Liver (tissue), 9 donors: Measurements from ENCODE around the gene GLS. TPM values are rescaled to one million over a fixed set of nuclear protein-coding genes. Genes with fewer than 3 reads are reported as not detected.

Source experiments
- DNase-seq: peaks from one replicate; pipeline ENCODE4 v3.0.0-alpha.2; 2017; ENCODE audit warnings: low spot score
- H3K27ac ChIP-seq, 2 donors: one replicate each; pipeline ENCODE4 v1.7.0; 2013; ENCODE audit warnings: inconsistent platforms in 2 of 2, low read length in 2 of 2, control low read depth in 1 of 2, low read depth in 1 of 2, mild to moderate bottlenecking in 1 of 2
- H3K27me3 ChIP-seq, 4 donors: one replicate each; pipeline versions ENCODE4 v1.6.1 to v1.7.0; 2013; ENCODE audit warnings: low read length in 3 of 4, inconsistent platforms in 1 of 4, mild to moderate bottlenecking in 1 of 4, moderate library complexity in 1 of 4; ENCODE audit not compliant: control insufficient read depth in 4 of 4, insufficient read depth in 4 of 4
- H3K36me3 ChIP-seq, 4 donors: one replicate each; pipeline versions ENCODE4 v1.6.1 to v1.7.0; 2013; ENCODE audit warnings: low read length in 3 of 4, mild to moderate bottlenecking in 3 of 4, low read depth in 1 of 4, moderate library complexity in 1 of 4; ENCODE audit not compliant: control insufficient read depth in 4 of 4, insufficient read depth in 3 of 4
- H3K4me1 ChIP-seq, 4 donors: one replicate each; pipeline versions ENCODE4 v1.6.1 to v1.7.0; 2013; ENCODE audit warnings: low read length in 3 of 4, mild to moderate bottlenecking in 3 of 4, moderate library complexity in 1 of 4; ENCODE audit not compliant: control insufficient read depth in 4 of 4, insufficient read depth in 4 of 4
- H3K4me3 ChIP-seq, 3 donors: one replicate each; pipeline versions ENCODE4 v1.6.1 to v1.7.0; 2013; ENCODE audit warnings: low read length in 3 of 3, control low read depth in 1 of 3, low read depth in 1 of 3, mild to moderate bottlenecking in 1 of 3
- H3K9ac ChIP-seq, 2 donors: one replicate each; pipeline ENCODE4 v1.7.0; 2013; ENCODE audit warnings: low read length in 2 of 2, mild to moderate bottlenecking in 2 of 2, moderate library complexity in 2 of 2, control low read depth in 1 of 2, low read depth in 1 of 2
- H3K9me3 ChIP-seq, 4 donors: one replicate each; pipeline versions ENCODE4 v1.6.1 to v1.7.0; 2013; ENCODE audit warnings: low read length in 3 of 4; ENCODE audit not compliant: control insufficient read depth in 4 of 4
- CTCF ChIP-seq: fragments of 150-350 bp; IDR thresholded peaks from 2 replicates; pipeline ENCODE4 v1.5.1; 2017; ENCODE audit warnings: improper control_type of control experiment, low read depth, low read length; ENCODE audit not compliant: missing input control
- EGR1 ChIP-seq, 2 donors: IDR thresholded peaks; 2 replicates each; pipeline ENCODE4 v1.6.1; 2016 to 2018; ENCODE audit warnings: antibody characterized with exemption in 2 of 2, low read depth in 2 of 2
- FOXA1 ChIP-seq: IDR thresholded peaks from 2 replicates; pipeline ENCODE4 v1.6.1; 2016; ENCODE audit warnings: antibody characterized with exemption
- FOXA2 ChIP-seq: IDR thresholded peaks from 2 replicates; pipeline ENCODE4 v1.6.1; 2016; ENCODE audit warnings: antibody characterized with exemption
- GABPA ChIP-seq, 2 donors: IDR thresholded peaks in 1 of 2; conservative IDR thresholded peaks in 1 of 2; 2 replicates each; pipeline ENCODE4 v1.6.1; 2016; ENCODE audit warnings: antibody characterized with exemption in 2 of 2, mild to moderate bottlenecking in 1 of 2, moderate library complexity in 1 of 2
- HNF4A ChIP-seq, 2 donors: conservative IDR thresholded peaks; 2 replicates each; pipeline ENCODE4 v1.6.1; 2016; ENCODE audit warnings: antibody characterized with exemption in 2 of 2, mild to moderate bottlenecking in 2 of 2
- JUND ChIP-seq, 2 donors: IDR thresholded peaks; 2 replicates each; pipeline ENCODE4 v1.6.1; 2016; ENCODE audit warnings: antibody characterized with exemption in 2 of 2
- NR2F2 ChIP-seq: IDR thresholded peaks from 2 replicates; pipeline ENCODE4 v1.6.1; 2016; ENCODE audit warnings: antibody characterized with exemption
- RAD21 ChIP-seq, 2 donors: IDR thresholded peaks; 2 replicates each; pipeline ENCODE4 v1.6.1; 2016; ENCODE audit warnings: antibody characterized with exemption in 2 of 2, mild to moderate bottlenecking in 2 of 2
- RXRA ChIP-seq, 2 donors: IDR thresholded peaks; 2 replicates each; pipeline ENCODE4 v1.6.1; 2017 to 2018; ENCODE audit warnings: antibody characterized with exemption in 2 of 2, mild to moderate bottlenecking in 1 of 2
- SP1 ChIP-seq: IDR thresholded peaks from 2 replicates; pipeline ENCODE4 v1.6.1; 2018; ENCODE audit warnings: antibody characterized with exemption, mild to moderate bottlenecking
- YY1 ChIP-seq: IDR thresholded peaks from 2 replicates; pipeline ENCODE4 v1.6.1; 2016; ENCODE audit warnings: antibody characterized with exemption, mild to moderate bottlenecking
- WGBS: extraction: QIAGEN DNeasy Blood & Tissue Kit; methylation state at CpG from one replicate; pipeline ENCODE4 v1.1.7; 2013; 5-methylcytosine and 5-hydroxymethylcytosine counted together
- polyA plus RNA-seq, 2 donors: library from polyadenylated mRNA; stranded (reverse) in 1 of 2; unstranded in 1 of 2; fragments of 200-250 nt in 1 of 2; fragments of >200 nt in 1 of 2; fragmentation: Nextera tagmentation in 1 of 2; extraction: Ambion mirVana in 1 of 2; gene quantifications; one replicate each; pipeline versions ENCODE4 v1.2.1 to v1.2.3, GENCODE V29; 2013 to 2015
- total RNA-seq, 2 donors: library from RNA; depleted of rRNA; stranded (reverse); fragments of >200 nt; gene quantifications; one replicate each; pipeline ENCODE4 v1.2.3, GENCODE V29; 2014
- TF ChIP-seq, protein P1 (sequence below): IDR thresholded peaks from 2 replicates; pipeline ENCODE4 v1.6.1; 2016; ENCODE audit warnings: antibody characterized with exemption
- TF ChIP-seq, protein P2 (sequence below): IDR thresholded peaks from 2 replicates; pipeline ENCODE4 v1.6.1; 2016; ENCODE audit warnings: antibody characterized with exemption, mild to moderate bottlenecking
- donor health status: healthy.
- donor health status: healthy.
- donor health status: healthy.
- donor health status: healthy.
- donor health status: healthy.

The GLS gene
- total and polyA plus RNA-seq, 4 donors = 4.3 to 38.6 (median 16.5) TPM

GRCh38 chr2:190930411-190930810, 49.8 kb downstream of the GLS start:
- TF ChIP-seq, protein P1, sequence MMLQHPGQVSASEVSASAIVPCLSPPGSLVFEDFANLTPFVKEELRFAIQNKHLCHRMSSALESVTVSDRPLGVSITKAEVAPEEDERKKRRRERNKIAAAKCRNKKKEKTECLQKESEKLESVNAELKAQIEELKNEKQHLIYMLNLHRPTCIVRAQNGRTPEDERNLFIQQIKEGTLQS = no peak
- TF ChIP-seq HNF4A (conservative IDR thresholded peaks at IDR 0.05) = no peak
- TF ChIP-seq SP1 = no peak
- TF ChIP-seq EGR1 (IDR thresholded peaks at IDR 0.05; ENCODE audit: low read depth in 2 of 2) = no peak
- no peak for TF ChIP-seq CTCF
- no peak for TF ChIP-seq RAD21 (IDR thresholded peaks at IDR 0.05)
- TF ChIP-seq FOXA2 = no peak
- TF ChIP-seq FOXA1 = no peak
- no peak for TF ChIP-seq NR2F2
- TF ChIP-seq YY1 = no peak
- no peak for TF ChIP-seq RXRA (IDR thresholded peaks at IDR 0.05)
- TF ChIP-seq JUND (IDR thresholded peaks at IDR 0.05) = no peak
- 94% methylated on average over 3 of the region's 3 CpGs for WGBS
- H3K27ac ChIP-seq = no peak overlapping the region

DNA sequence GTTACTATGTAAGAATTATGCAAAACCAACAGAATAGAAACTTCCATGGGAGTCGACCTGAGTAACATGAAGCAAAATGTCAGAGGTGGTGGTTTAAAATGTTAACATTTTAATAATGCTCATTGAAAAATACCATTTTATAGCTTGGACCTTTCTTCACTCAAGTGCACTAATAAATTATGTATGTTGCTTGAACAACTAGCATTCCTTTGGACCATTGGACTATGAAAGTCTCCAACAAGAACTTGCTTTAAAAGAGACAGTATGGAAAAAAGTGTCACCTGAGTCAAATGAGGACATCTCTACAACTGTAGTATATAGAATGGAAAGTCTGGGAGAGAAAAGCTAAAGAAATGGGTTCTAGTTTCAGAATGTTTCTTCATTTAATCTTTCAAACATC, 51.9 kb downstream of the GLS start:
- Histone ChIP-seq H3K9ac (no peak overlapping the region), H3K36me3 (peaks cover 0 to 4% (median 0%) of the 10 kb centered on the region in 4 donors), H3K9me3 (no peaks in the 10 kb centered on the region), H3K4me1 (no peaks in the 10 kb centered on the region), H3K4me3 (no peak overlapping the region), H3K27ac (no peak overlapping the region), H3K27me3 (no peaks in the 10 kb centered on the region)
- 97% methylated on average over 1 of the region's 1 CpG for WGBS
- TF ChIP-seq NR2F2 = no peak
- TF ChIP-seq SP1 = no peak
- no peak for TF ChIP-seq EGR1 (IDR thresholded peaks at IDR 0.05; ENCODE audit: low read depth in 2 of 2)
- TF ChIP-seq, protein P2, sequence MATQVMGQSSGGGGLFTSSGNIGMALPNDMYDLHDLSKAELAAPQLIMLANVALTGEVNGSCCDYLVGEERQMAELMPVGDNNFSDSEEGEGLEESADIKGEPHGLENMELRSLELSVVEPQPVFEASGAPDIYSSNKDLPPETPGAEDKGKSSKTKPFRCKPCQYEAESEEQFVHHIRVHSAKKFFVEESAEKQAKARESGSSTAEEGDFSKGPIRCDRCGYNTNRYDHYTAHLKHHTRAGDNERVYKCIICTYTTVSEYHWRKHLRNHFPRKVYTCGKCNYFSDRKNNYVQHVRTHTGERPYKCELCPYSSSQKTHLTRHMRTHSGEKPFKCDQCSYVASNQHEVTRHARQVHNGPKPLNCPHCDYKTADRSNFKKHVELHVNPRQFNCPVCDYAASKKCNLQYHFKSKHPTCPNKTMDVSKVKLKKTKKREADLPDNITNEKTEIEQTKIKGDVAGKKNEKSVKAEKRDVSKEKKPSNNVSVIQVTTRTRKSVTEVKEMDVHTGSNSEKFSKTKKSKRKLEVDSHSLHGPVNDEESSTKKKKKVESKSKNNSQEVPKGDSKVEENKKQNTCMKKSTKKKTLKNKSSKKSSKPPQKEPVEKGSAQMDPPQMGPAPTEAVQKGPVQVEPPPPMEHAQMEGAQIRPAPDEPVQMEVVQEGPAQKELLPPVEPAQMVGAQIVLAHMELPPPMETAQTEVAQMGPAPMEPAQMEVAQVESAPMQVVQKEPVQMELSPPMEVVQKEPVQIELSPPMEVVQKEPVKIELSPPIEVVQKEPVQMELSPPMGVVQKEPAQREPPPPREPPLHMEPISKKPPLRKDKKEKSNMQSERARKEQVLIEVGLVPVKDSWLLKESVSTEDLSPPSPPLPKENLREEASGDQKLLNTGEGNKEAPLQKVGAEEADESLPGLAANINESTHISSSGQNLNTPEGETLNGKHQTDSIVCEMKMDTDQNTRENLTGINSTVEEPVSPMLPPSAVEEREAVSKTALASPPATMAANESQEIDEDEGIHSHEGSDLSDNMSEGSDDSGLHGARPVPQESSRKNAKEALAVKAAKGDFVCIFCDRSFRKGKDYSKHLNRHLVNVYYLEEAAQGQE = no peak
- no peak for TF ChIP-seq JUND (IDR thresholded peaks at IDR 0.05)
- DNase-seq = no peak

More at GRCh38 chr2:190930411-190930810, 49.8 kb downstream of the GLS start:
- Histone ChIP-seq H3K4me3 (no peak overlapping the region), H3K9me3 (no peaks in the 10 kb centered on the region), H3K9ac (no peak overlapping the region), H3K27me3 (no peaks in the 10 kb centered on the region), H3K4me1 (no peaks in the 10 kb centered on the region), H3K36me3 (peaks cover 0 to 4% (median 0%) of the 10 kb centered on the region in 4 donors)
- DNase-seq = no peak

- Histone ChIP-seq H3K9me3 (no peaks in the 10 kb centered on the region), H3K4me3 (no peak overlapping the region), H3K36me3 (peaks cover 0 to 4% (median 0%) of the 10 kb centered on the region in 4 donors), H3K27me3 (no peaks in the 10 kb centered on the region), H3K27ac (no peak overlapping the region), H3K4me1 (no peaks in the 10 kb centered on the region), H3K9ac (no peak overlapping the region)
- DNase-seq = no peak
- TF ChIP-seq HNF4A (conservative IDR thresholded peaks at IDR 0.05) (no peak), GABPA (IDR thresholded peaks at IDR 0.05 in 1 of 2, conservative IDR thresholded peaks at IDR 0.05 in 1 of 2) (no peak), RXRA (IDR thresholded peaks at IDR 0.05) (no peak), CTCF (no peak), EGR1 (IDR thresholded peaks at IDR 0.05; ENCODE audit: low read depth in 2 of 2) (no peak), JUND (IDR thresholded peaks at IDR 0.05) (no peak), NR2F2 (no peak)
- TF ChIP-seq, protein P2 = no peak
These were observed 52.7 kb downstream of the GLS start for GRCh38 chr2:190933361-190933760.
